Kidney capillary endothelial cell (primary cell): ENCODE data around the gene NUDT7.
A peak's percentile ranks its signal among the peaks of the same experiment; 100 is the strongest.

Experiments
- DNase-seq: peaks from one replicate; pipeline ENCODE4 v3.0.0-alpha.2; 2018; ENCODE audit warnings: low spot score

Gene NUDT7

GRCh38 chr16:77724174-77724573 lies 1.9 kb downstream of the NUDT7 start:
- no peak for DNase-seq

GRCh38 chr16:77729951-77730350 lies 7.6 kb downstream of the NUDT7 start:
- DNase-seq, result no peak

GRCh38 chr16:77732241-77732946 lies 10.1 kb downstream of the NUDT7 start:
- no peak for DNase-seq

DNA sequence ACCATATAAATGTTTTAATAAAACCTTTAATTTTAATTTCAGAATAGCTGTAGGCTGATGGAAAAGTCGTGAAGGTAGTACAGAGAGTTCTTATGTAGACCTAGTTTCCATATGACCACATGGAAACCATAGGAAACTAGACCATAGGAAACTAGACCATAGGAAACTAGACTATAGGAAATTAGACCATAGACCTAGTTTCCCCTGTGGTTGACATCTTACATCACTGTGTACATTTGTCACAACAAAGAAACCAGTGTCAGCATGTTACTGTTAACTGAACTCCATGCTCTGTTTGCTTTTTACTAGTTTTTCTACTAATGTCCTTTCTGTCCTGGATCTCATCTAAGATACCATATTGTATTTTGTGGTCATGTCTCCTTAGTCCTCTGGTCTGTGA lies 14.6 kb downstream of the NUDT7 start:
- no peak for DNase-seq

DNA sequence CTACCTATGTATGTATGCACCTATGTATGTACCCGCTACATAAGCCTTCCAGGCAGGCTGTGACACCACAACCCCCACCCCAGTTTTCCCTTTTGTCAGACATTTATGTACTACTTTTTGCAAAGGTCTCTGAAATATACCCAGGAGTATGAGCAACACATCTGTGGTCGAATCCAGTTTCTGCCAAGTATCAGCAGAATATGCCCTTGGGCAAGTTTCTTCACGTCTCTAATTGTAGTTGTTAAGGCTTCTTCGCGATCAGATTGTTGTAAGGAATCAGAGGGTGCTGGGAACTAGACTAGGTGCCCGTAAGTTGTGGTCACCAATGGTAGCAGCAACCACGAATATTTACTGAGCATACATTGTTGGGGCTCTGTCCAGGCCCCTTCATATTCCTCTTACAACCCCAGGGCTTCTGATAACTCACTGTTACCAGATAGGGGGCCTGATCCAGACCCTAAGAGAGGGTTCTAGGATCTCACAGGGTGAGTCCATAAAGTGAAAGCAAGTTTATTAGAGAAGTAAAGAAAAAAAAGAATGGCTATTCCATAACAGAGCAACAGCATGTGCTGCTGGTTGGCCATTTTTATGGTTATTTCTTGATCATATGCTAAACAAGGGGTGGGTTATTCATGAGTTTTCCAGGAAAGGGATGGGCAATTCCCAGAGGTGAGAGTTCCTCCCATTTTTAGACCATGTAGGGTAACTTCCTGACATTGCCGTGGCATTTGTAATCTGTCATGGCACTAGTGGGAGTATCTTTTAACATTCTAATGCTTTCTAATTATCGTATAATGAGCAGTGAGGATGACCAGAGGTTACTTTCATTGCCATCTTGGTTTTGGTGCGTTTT lies 16.6 kb downstream of the NUDT7 start:
- no peak for DNase-seq

GRCh38 chr16:77739559-77739892 lies 17.2 kb downstream of the NUDT7 start:
- no peak for DNase-seq

DNA sequence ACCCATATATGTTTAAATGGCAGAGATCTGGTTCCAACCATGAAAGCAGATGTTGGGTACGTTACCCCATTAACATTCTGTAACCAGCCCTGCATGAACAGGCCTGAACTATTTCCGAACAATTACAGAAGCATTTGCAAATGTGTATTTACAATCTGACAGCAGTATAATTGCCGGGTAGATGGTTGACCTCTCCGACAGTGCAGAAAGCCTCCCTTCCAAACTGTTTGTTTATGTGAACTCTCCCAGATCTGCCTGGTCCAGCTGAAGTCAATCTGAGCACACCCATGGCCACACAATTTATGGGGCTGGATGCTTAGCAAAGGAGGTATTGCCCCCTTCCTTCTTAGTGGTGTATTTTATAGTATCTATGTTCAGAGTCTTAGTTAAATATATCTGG lies 21.8 kb downstream of the NUDT7 start:
- no peak for DNase-seq

DNA sequence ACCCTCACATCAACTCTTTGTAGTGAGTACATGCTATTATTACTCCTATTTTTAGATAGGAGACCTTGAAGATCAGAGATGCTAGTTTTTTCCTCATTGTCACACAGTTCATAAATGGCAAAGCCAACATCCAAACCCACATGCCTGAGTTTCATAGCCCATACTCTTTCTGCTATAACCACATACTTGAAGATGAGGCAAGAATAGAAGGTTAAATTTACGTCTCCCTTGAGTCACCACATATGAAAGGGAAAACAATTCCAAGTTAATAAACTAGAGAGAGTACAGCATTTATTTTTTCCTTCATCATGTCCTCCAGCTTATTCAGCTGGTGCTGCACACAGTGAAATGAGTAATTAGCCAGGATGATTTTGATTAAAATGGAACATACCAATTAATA lies 23.7 kb downstream of the NUDT7 start:
- DNase-seq, result no peak

DNA sequence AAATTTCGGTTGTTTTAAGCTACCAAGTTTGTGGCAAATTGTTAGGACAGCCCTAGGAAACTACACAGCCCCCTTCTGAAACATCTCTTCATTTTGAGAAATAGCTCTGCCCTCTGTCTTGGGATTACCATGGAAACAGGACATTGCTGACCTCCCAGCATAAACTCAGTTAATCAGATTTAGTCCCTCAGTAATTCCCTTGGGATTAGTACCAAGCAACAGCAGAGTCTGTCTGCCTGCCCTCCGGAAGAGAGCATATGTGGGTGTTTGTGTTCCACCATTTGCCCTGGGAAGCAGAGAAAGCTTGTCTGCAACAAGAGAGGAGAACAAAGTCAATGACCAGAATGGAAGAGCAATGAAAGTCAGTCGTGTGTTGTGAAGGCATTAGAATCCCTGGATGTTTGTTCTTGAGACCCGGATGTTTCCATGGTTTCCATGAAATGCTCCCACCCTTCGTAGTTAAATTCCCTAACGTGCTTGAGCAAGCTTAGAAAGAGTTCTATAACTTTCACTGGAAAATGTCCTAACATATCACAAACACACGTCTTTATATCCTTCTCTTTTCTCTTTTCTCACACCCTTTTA lies 26.2 kb downstream of the NUDT7 start:
- no peak for DNase-seq

DNA sequence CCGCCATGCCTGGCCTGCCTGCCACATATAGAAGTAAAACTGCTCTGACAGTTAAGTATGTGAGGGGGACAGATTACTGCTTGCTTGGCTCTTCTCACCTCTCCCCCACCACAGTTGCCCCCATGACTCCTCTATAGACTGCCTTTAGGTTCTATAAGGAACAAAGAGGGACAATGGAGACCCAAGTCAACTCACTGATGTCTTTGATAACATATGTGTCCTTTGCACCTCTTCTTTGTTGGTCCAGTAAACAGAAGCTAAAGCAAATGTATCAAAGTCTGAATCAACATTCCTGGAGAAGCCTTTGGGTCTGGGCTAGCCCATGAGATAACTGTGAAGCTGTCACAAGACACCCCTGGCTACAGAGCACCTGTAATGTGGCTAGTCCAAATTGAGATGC lies 27.1 kb downstream of the NUDT7 start:
- DNase-seq, result no peak

- DNase-seq, result no peak
Measured at GRCh38 chr16:77758046-77758445, 35.7 kb downstream of the NUDT7 start.

- DNase-seq, result no peak
Measured at GRCh38 chr16:77758508-77758907, 36.2 kb downstream of the NUDT7 start.

DNA sequence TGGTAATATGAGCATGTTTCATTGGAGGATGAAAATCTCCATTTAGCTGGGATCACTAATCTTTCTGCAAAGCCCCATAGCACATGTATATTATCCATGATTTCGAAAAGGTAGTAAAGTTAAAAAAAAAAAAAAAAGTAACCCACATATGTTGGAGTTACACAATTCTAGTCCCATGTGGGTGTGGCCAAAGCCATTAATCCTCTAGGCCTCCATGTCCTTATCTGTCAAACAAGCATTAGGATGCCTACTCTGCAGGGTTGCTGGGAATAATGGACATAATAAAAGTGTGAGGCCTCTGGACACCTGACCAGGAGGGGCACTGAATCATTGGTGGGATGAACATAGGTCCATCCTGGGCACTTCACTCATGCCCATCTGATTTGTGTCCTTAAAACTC lies 36.9 kb downstream of the NUDT7 start:
- DNase-seq, result no peak

GRCh38 chr16:77759821-77760220 lies 37.5 kb downstream of the NUDT7 start:
- no peak for DNase-seq

DNA sequence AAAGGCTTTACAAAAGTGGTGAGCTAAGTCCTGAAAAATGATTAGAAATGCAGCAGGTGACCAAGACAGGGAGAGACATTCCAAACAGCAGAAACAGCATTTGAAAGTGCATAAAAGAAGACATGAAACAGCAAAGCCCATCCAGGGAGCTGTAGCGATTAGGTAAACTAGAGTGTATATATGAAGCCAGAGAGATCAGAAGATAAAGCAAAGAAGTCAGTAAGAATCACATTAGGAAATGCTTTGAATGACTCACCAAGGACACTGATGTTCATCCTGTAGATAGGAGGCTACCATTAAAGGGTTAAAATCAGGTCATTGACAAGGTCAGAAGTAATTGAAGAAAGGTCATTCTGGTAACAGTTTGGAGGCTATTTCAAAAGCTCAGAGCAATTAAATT lies 38.5 kb downstream of the NUDT7 start:
- DNase-seq, result no peak

GRCh38 chr16:77761204-77761603 lies 38.9 kb downstream of the NUDT7 start:
- DNase-seq, result no peak

DNA sequence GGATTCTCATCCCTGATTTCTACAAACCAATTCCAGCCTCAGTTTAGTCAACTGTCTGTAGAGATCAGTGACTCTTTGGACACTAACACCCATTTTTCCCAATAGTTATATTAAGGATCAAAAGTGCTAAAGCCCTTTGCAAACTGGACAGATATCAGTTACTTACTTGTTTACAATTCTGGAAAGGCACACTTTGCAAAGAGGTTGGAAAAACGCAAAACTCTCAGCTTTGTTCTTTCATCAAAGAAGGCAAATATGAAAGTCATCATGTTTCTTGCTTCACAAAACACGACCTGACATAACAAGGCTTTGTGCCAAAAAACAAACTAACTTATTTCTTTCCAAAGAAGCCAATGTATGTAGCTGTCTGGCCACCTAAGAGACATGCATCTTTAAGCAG lies 39.9 kb downstream of the NUDT7 start:
- no peak for DNase-seq

- no peak for DNase-seq
Measured at GRCh38 chr16:77763994-77764393, 41.7 kb downstream of the NUDT7 start.

GRCh38 chr16:77767211-77767610 lies 44.9 kb downstream of the NUDT7 start:
- no peak for DNase-seq

- peak; percentile 48 for DNase-seq
Measured at GRCh38 chr16:77767826-77768225, 45.5 kb downstream of the NUDT7 start.

DNA sequence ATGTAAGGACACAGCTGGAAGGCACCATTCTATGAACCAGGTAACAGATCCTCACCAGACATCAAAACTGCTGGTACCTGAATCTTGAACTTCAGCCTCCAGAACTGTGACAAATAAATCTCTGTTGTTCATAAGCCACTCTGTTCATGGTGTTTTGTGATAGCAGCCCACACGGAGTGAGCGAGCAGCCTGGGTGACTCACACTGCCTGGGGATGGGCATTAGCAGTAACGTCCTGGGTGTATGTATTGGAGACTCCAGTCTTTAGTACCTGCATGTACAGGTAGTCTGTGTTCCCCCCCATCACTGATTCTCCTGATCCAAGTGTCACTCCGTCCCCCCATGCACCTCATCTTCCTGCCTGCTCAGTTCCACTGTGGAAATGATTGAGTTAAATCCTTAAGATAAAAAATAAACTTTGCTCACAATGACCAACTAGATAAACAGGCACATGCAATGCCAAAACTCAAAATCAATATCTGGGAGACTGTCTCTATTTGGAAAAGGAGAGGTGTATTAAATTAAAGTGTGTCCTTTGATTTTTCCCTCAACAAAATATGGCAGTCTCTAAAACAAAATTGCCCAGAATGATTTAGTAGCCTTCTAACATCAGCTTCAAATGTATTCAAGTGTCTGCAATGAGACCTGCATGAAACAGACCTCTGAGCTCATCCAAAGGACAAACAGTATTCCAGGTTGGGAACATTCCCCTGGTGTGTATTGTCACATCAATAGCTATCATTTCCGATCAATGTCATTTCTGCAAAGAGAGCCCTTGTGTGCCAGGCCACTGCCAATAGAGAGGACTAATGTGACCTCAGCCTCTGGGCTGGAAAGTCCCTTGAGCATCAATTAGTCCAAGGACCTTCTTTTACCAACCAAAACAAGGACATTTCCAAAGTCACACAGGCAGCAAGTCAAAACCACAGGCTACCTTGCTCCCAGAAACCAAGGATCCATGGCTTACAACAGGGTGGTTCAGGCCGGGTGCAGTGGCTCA lies 53.9 kb downstream of the NUDT7 start:
- no peak for DNase-seq

GRCh38 chr16:77777745-77778144 lies 55.4 kb downstream of the NUDT7 start:
- no peak for DNase-seq
